Measurements from ENCODE around the gene CHMP1A. TPM values are rescaled to one million over a fixed set of nuclear protein-coding genes. Genes with fewer than 3 reads are reported as not detected.

Gene CHMP1A
- 100 to 1,000 TPM in 1 of 4 donors, 10 to 100 TPM in 3; 53.4 to 105 (median 78.8) TPM for total RNA-seq

GRCh38 chr16:89657442-89658220 lies at the start of gene CHMP1A, which contains the start of gene SPATA33:
Gene CHMP1A, minus strand, starts transcription at chr16:89657708. Its CDS starts 120 bp downstream, at chr16:89657588.
Gene SPATA33, plus strand, starts transcription at chr16:89657836. Its CDS starts 76 bp downstream, at chr16:89657912.
- Histone ChIP-seq H3K9me3 (no peaks in the 10 kb centered on the region), H3K27me3 (no peaks in the 10 kb centered on the region), H3K4me3 (peak within 1 kb of the TSS; percentile 96 to 100 (median 99)), H3K36me3 (no peaks in the 10 kb centered on the region), H3K27ac (peak within 1 kb of the TSS; percentile 86 to 91 (median 89)), H3K4me1 (peaks cover 18 to 19% of the 10 kb centered on the region in 2 donors)
- TF ChIP-seq CTCF (IDR thresholded peaks at IDR 0.05 in 4 of 5, conservative IDR thresholded peaks at IDR 0.05 in 1 of 5) (no peak), POLR2A (IDR thresholded peaks at IDR 0.05) (peak; percentile 54 to 78)
- intact Hi-C loops (cut with DNase I; ENCODE audit: low total_unique reads): loop anchor here (1.0 to 10.0 kb wide), 4 partner anchors 29 to 413 kb away; partner anchors contain the start of genes CDK10, VPS9D1 and ZNF276
- DNase-seq (peak; percentile 70 to 84), ATAC-seq (peak; percentile 98)
- in situ Hi-C loops (cut with MboI; ENCODE audit: low sequenced_read_pairs in 4 of 4): no loop called here

- no peak overlapping the region for H3K27ac ChIP-seq
- H3K36me3 ChIP-seq: no peaks in the 10 kb centered on the region
- DNase-seq (no peak), ATAC-seq (no peak)
- intact Hi-C loops (cut with DNase I; ENCODE audit: low total_unique reads) (no loop called here), in situ Hi-C loops (cut with MboI; ENCODE audit: low sequenced_read_pairs in 4 of 4) (loop anchor here in 2 of 4 donors (10.0 kb wide), 2 partner anchors 88 to 168 kb away; partner anchors contain the start of gene TCF25 (in 1 of the 2))
- no peak overlapping the region for H3K4me3 ChIP-seq
- no peaks in the 10 kb centered on the region for H3K9me3 ChIP-seq
- no peaks in the 10 kb centered on the region for H3K4me1 ChIP-seq
- peaks cover 0 to 14% (median 5%) of the 10 kb centered on the region in 3 donors for H3K27me3 ChIP-seq
- TF ChIP-seq CTCF (IDR thresholded peaks at IDR 0.05 in 4 of 5, conservative IDR thresholded peaks at IDR 0.05 in 1 of 5) (no peak), POLR2A (IDR thresholded peaks at IDR 0.05) (no peak)
Observed at GRCh38 chr16:89706518-89707260, 49.2 kb upstream of the CHMP1A start.

- in situ Hi-C loops (cut with MboI; ENCODE audit: low sequenced_read_pairs in 4 of 4) (loop anchor here in 2 of 4 donors (10.0 kb wide), 2 partner anchors 90 to 170 kb away; partner anchors contain the start of gene TCF25 (in 1 of the 2)), intact Hi-C loops (cut with DNase I; ENCODE audit: low total_unique reads) (no loop called here)
- Histone ChIP-seq H3K4me3 (no peak overlapping the region), H3K9me3 (no peaks in the 10 kb centered on the region), H3K27ac (no peak overlapping the region), H3K4me1 (peaks cover 10 to 12% of the 10 kb centered on the region in 2 donors), H3K36me3 (no peaks in the 10 kb centered on the region), H3K27me3 (peaks cover 0 to 19% (median 5%) of the 10 kb centered on the region in 3 donors)
- no peak for TF ChIP-seq POLR2A (IDR thresholded peaks at IDR 0.05)
- no peak for TF ChIP-seq CTCF (IDR thresholded peaks at IDR 0.05 in 4 of 5, conservative IDR thresholded peaks at IDR 0.05 in 1 of 5)
- ATAC-seq: no peak
- no peak for DNase-seq
Observed at GRCh38 chr16:89705006-89705405, 47.5 kb upstream of the CHMP1A start.

- Histone ChIP-seq H3K4me1 (peaks cover 15 to 17% of the 10 kb centered on the region in 2 donors), H3K36me3 (no peaks in the 10 kb centered on the region), H3K27me3 (peaks cover 0 to 19% (median 5%) of the 10 kb centered on the region in 3 donors), H3K9me3 (no peaks in the 10 kb centered on the region), H3K27ac (no peak overlapping the region), H3K4me3 (no peak overlapping the region)
- no peak for TF ChIP-seq CTCF (IDR thresholded peaks at IDR 0.05 in 4 of 5, conservative IDR thresholded peaks at IDR 0.05 in 1 of 5)
- TF ChIP-seq POLR2A (IDR thresholded peaks at IDR 0.05): no peak
- intact Hi-C loops (cut with DNase I; ENCODE audit: low total_unique reads) (no loop called here), in situ Hi-C loops (cut with MboI; ENCODE audit: low sequenced_read_pairs in 4 of 4) (loop anchor here in 2 of 4 donors (10.0 kb wide), 2 partner anchors 91 to 171 kb away; partner anchors contain the start of gene TCF25 (in 1 of the 2))
- ATAC-seq (no peak), DNase-seq (no peak)
Observed at GRCh38 chr16:89704281-89704680, 46.8 kb upstream of the CHMP1A start.

Measured in gastrocnemius medialis (tissue), 4 donors.